Esophagus squamous epithelium (tissue), 5 donors: ENCODE data around the gene C19orf25. TPM values are rescaled to one million over a fixed set of nuclear protein-coding genes. Genes with fewer than 3 reads are reported as not detected.

Source experiments
- DNase-seq: peaks from one replicate; lab custom pipeline; 2025; lab: John Stamatoyannopoulos, UW
- H3K27ac ChIP-seq, 4 donors: fragments of 200-600 bp; sonication (generic); one replicate each; pipeline ENCODE4 v1.5.1; 2016 to 2019; ENCODE audit warnings: mild to moderate bottlenecking in 1 of 4
- H3K27me3 ChIP-seq, 4 donors: fragments of 200-600 bp; sonication (generic); 1 replicate in 3 of 4; 2 replicates in 1 of 4; pipeline versions ENCODE4 v1.5.1 to v1.6.0; 2017 to 2021; ENCODE audit warnings: antibody characterized with exemption in 1 of 4
- H3K36me3 ChIP-seq, 3 donors: fragments of 200-600 bp; sonication (generic); one replicate each; pipeline ENCODE4 v1.5.1; 2016 to 2019
- H3K4me1 ChIP-seq, 3 donors: fragments of 200-600 bp; sonication (generic); one replicate each; pipeline ENCODE4 v1.5.1; 2017 to 2019
- H3K4me3 ChIP-seq, 4 donors: fragments of 200-600 bp; sonication (generic); 1 replicate in 3 of 4; 2 replicates in 1 of 4; pipeline ENCODE4 v1.5.1; 2016 to 2019; ENCODE audit warnings: mild to moderate bottlenecking in 2 of 4, moderate library complexity in 1 of 4
- H3K9me3 ChIP-seq, 3 donors: fragments of 200-600 bp; sonication (generic); one replicate each; pipeline ENCODE4 v1.5.1; 2016 to 2019
- POLR2A ChIP-seq, 4 donors: fragments of 450-650 bp; IDR thresholded peaks; one replicate each; pipeline ENCODE4 v1.6.1; 2017; ENCODE audit warnings: antibody characterized with exemption in 4 of 4, mild to moderate bottlenecking in 4 of 4, moderate library complexity in 3 of 4
- WGBS, 2 donors: methylation state at CpG; one replicate each; pipeline ENCODE4 v1.1.5; 2018; 5-methylcytosine and 5-hydroxymethylcytosine counted together
- intact Hi-C: fragments of 100-400 bp; cut with DNase I; formaldehyde crosslinking; loops from one replicate; pipeline ENCODE4 v1.15.0; 2022
- total RNA-seq, 4 donors: library from RNA; depleted of rRNA; stranded (reverse); fragments of >200 nt; gene quantifications; one replicate each; pipeline ENCODE4 v1.1.0, GENCODE V29; 2016
- TF ChIP-seq, protein P1 (sequence below), 6 experiments: fragments of 450-650 bp in 4 of 6; fragments of 200-600 bp in 2 of 6; sonication (generic) in 2 of 6; IDR thresholded peaks; one replicate each; pipeline ENCODE4 v1.5.1; 2016 to 2019; ENCODE audit warnings: antibody characterized with exemption in 6 of 6, mild to moderate bottlenecking in 4 of 6, moderate library complexity in 4 of 6
- donor health status: DM: yes; HTN: yes; CAD: no.

C19orf25 gene
- total RNA-seq, 4 donors from 2014 or later = 17.8 to 24.5 (median 23.0) TPM

DNA sequence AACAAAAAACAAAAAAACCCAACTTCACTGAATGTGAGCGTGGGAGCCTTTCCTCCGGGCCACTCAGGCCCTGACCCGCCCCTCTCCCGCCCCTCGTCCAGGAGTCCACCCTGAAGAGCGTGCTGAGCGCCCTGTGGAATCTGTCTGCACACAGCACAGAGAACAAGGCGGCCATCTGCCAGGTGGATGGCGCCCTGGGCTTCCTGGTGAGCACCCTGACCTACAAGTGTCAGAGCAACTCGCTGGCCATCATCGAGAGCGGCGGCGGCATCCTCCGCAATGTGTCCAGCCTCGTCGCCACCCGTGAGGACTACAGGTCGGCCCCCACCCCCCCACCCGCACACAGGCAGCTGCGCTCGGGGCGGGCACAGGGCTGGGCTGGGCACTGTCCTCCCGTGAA lies 17.2 kb downstream of the C19orf25 start:
- WGBS, 2 donors = 87 to 100% methylated on average over 2 to 6 of the region's 24 CpGs
- no peak for DNase-seq
- TF ChIP-seq POLR2A (IDR thresholded peaks at IDR 0.05) = no peak
- no peaks in the 10 kb centered on the region for H3K9me3 ChIP-seq
- peaks cover 13 to 28% (median 16%) of the 10 kb centered on the region in 3 donors for H3K4me1 ChIP-seq
- H3K36me3 ChIP-seq = peaks cover 0 to 15% (median 7%) of the 10 kb centered on the region in 3 donors
- intact Hi-C loops = no loop called here
- no peak overlapping the region for H3K27ac ChIP-seq
- H3K27me3 ChIP-seq = peaks cover 7 to 62% (median 11%) of the 10 kb centered on the region in 4 donors
- H3K4me3 ChIP-seq = no peak overlapping the region

DNA sequence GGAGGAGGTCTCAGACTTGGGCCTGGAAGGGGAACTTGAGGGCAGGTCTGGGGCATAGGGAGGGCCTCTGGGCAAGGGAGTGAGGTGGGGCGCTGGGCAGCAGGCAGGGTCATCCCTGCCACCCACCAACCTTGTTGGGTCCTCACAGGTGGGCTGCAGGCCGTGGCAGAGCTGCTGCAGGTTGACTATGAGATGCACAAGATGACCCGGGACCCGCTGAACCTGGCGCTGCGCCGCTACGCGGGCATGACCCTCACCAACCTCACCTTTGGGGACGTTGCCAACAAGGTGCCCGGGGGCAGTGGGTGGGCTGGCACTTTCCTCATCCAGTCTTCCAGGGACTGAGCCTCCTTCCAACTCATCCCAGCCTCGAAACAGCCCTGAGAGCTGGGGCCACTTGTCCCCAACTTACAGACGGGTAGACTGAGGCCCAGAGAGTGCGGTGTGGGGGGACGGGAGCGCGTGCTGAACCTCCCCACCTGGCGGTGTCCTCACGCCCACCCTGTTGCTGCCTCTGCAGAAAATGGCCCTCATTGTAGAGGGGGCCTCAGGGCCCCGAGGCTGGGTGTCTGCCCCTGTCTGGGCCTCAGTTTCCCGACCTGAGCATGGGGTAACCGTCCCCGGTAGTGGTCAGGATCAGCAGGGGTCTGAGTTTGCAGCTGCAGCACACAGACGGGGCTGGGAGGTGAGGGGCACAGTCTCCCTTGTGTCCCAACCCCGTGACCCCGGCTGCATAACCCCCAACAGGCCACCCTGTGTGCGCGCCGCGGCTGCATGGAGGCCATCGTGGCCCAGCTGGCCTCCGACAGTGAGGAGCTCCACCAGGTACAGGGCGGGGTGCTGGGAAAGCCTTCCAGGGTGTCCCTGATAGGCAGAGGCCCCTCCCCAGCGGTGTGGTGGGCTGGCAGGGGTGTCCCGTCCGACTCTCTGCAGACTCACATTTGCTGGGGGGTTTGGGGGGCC lies 18.7 kb downstream of the C19orf25 start:
- DNase-seq = no peak
- Histone ChIP-seq H3K27me3 (peaks cover 5 to 62% (median 9%) of the 10 kb centered on the region in 4 donors), H3K4me1 (peaks cover 6 to 28% (median 11%) of the 10 kb centered on the region in 3 donors), H3K36me3 (peaks cover 0 to 15% (median 7%) of the 10 kb centered on the region in 3 donors), H3K27ac (no peak overlapping the region), H3K9me3 (no peaks in the 10 kb centered on the region), H3K4me3 (no peak overlapping the region)
- 86 to 97% methylated on average over 4 to 6 of the region's 36 CpGs for WGBS, 2 donors
- intact Hi-C loops = no loop called here
- TF ChIP-seq, protein P1, sequence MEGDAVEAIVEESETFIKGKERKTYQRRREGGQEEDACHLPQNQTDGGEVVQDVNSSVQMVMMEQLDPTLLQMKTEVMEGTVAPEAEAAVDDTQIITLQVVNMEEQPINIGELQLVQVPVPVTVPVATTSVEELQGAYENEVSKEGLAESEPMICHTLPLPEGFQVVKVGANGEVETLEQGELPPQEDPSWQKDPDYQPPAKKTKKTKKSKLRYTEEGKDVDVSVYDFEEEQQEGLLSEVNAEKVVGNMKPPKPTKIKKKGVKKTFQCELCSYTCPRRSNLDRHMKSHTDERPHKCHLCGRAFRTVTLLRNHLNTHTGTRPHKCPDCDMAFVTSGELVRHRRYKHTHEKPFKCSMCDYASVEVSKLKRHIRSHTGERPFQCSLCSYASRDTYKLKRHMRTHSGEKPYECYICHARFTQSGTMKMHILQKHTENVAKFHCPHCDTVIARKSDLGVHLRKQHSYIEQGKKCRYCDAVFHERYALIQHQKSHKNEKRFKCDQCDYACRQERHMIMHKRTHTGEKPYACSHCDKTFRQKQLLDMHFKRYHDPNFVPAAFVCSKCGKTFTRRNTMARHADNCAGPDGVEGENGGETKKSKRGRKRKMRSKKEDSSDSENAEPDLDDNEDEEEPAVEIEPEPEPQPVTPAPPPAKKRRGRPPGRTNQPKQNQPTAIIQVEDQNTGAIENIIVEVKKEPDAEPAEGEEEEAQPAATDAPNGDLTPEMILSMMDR (IDR thresholded peaks at IDR 0.05) = no peak
- no peak for TF ChIP-seq POLR2A (IDR thresholded peaks at IDR 0.05)

DNA sequence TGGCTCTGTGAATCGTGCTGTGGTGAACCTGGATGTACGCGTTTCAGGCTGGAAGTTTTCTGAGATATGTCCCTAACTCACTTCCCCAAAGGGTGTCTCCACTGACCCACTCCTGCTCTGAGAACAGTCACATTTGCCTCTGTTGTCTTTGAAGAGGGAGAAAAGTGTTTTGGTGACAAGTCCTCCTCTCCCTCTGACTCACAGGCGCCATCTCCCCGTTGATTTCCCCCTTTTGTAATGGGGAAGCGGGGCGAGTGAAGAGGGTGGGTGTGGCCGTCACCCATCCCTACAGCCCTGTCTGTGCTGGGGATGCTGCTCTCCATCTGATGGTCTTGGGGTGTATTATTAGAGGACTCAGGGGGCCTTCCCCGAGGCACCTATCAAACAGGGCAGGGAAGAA lies 19.5 kb downstream of the C19orf25 start:
- Histone ChIP-seq H3K9me3 (no peaks in the 10 kb centered on the region), H3K27me3 (peaks cover 5 to 62% (median 9%) of the 10 kb centered on the region in 4 donors), H3K4me3 (no peak overlapping the region), H3K36me3 (peaks cover 0 to 15% (median 7%) of the 10 kb centered on the region in 3 donors), H3K4me1 (peaks cover 10 to 32% (median 14%) of the 10 kb centered on the region in 3 donors), H3K27ac (no peak overlapping the region)
- no peak for DNase-seq
- TF ChIP-seq, protein P1 (IDR thresholded peaks at IDR 0.05) = no peak
- no peak for TF ChIP-seq POLR2A (IDR thresholded peaks at IDR 0.05)
- intact Hi-C loops = loop anchor here (10.0 kb wide), 1 partner anchor 175 kb away; the partner anchor contains the start of gene EFNA2
- 71 to 83% methylated on average over 2 to 6 of the region's 9 CpGs for WGBS, 2 donors

DNA sequence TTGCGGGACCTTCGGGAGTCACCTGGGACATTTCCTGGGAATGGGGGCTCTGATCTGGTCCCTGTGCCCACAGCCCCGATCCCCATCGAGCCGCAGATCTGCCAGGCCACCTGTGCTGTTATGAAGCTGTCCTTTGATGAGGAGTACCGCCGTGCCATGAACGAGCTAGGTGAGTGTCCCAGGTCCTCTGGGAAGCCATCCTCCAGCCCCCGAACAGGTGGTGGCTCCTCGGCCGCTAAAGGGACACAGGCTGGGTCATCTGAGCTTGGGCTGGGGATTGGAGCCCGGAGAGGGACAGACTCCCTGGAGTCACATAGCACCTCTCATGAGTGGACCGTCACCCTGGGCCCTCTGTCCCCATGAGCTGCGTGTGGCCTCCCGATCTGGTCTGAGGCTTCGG lies 21.1 kb downstream of the C19orf25 start:
- Histone ChIP-seq H3K4me1 (peaks cover 19 to 46% (median 20%) of the 10 kb centered on the region in 3 donors), H3K36me3 (peaks cover 0 to 15% (median 7%) of the 10 kb centered on the region in 3 donors), H3K4me3 (no peak overlapping the region), H3K27me3 (peaks cover 9 to 70% (median 15%) of the 10 kb centered on the region in 4 donors), H3K9me3 (no peaks in the 10 kb centered on the region), H3K27ac (no peak overlapping the region)
- TF ChIP-seq, protein P1 (IDR thresholded peaks at IDR 0.05) = no peak
- TF ChIP-seq POLR2A (IDR thresholded peaks at IDR 0.05) = no peak
- intact Hi-C loops = loop anchor here (10.0 kb wide), 1 partner anchor 173 kb away; the partner anchor contains the start of gene EFNA2
- DNase-seq = no peak
- WGBS, 2 donors = 87% methylated on average over 10 of the region's 16 CpGs; no CpG with 5 or more reads in 1 of the 2 donors

DNA sequence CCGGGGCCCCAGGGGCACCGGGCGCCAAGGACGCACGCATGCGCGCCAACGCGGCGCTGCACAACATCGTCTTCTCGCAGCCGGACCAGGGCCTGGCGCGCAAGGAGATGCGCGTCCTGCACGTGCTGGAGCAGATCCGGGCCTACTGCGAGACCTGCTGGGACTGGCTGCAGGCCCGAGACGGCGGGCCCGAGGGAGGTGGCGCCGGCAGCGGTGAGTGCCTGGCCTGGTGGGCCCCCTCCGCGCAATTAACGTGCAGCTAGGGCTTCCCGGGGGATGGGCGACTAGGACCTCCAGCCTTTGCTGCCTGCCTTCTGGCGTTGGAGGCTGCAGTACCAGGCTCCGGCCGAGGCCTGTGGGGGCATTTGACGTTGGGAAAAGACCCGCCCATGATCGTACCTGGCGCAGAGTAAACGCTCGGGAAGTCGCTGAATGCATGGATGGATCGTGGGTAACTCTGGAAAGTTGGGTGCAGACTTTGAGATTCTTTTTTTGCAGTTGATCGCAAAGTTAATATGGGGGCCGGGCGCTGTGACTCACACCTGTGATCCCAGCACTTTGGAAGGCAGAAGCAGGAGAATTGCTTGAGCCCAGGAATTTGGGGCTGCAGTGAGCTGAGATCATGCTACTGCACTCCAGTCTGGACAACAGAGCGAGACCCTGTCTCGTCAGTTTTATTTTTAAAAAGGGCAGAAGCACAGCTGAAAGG lies 21.8 kb downstream of the C19orf25 start:
- DNase-seq = no peak
- WGBS, 2 donors = 28 to 80% methylated on average over 1 to 25 of the region's 48 CpGs
- Histone ChIP-seq H3K9me3 (no peaks in the 10 kb centered on the region), H3K4me3 (no peak overlapping the region), H3K27ac (no peak overlapping the region), H3K27me3 (peaks cover 14 to 77% (median 22%) of the 10 kb centered on the region in 4 donors), H3K4me1 (peaks cover 19 to 51% (median 20%) of the 10 kb centered on the region in 3 donors), H3K36me3 (peaks cover 0 to 15% (median 7%) of the 10 kb centered on the region in 3 donors)
- intact Hi-C loops = loop anchor here (10.0 kb wide), 1 partner anchor 172 kb away; the partner anchor contains the start of gene EFNA2
- no peak for TF ChIP-seq POLR2A (IDR thresholded peaks at IDR 0.05)
- TF ChIP-seq, protein P1 (IDR thresholded peaks at IDR 0.05) = peak in 2 of 6 experiments; percentile 14 to 32
